H9 (cell line): ENCODE results near the gene TFF2. TPM values are rescaled to one million over a fixed set of nuclear protein-coding genes. Genes with fewer than 3 reads are reported as not detected.

ENCODE experiments used
- DNase-seq: peaks from one replicate; pipeline ENCODE4 v3.0.0-alpha.2; 2017
- H2AFZ ChIP-seq: one replicate; pipeline ENCODE4 v1.6.1; 2013; ENCODE audit warnings: mild to moderate bottlenecking, low read length, control low read depth, moderate library complexity
- H2AK5ac ChIP-seq: 2 replicates; pipeline ENCODE4 v1.6.1; 2013; ENCODE audit warnings: low read length, control low read depth, mixed read lengths; ENCODE audit not compliant: insufficient read length
- H2BK120ac ChIP-seq: one replicate; pipeline ENCODE4 v1.6.1; 2013; ENCODE audit warnings: low read depth, mild to moderate bottlenecking, low read length, control low read depth, inconsistent platforms; ENCODE audit not compliant: poor library complexity, severe bottlenecking
- H2BK12ac ChIP-seq: 2 replicates; pipeline ENCODE4 v1.6.1; 2013; ENCODE audit warnings: low read length, control low read depth, mixed read lengths, low read depth; ENCODE audit not compliant: insufficient read length
- H2BK15ac ChIP-seq: 2 replicates; pipeline ENCODE4 v1.6.1; 2013; ENCODE audit warnings: low read depth, low read length, control low read depth
- H2BK20ac ChIP-seq: one replicate; pipeline ENCODE4 v1.6.1; 2013; ENCODE audit warnings: low read depth, mild to moderate bottlenecking, low read length, control low read depth, inconsistent platforms; ENCODE audit not compliant: poor library complexity, severe bottlenecking
- H2BK5ac ChIP-seq: 2 replicates; pipeline ENCODE4 v1.6.1; 2013; ENCODE audit warnings: low read length, control low read depth, mixed read lengths; ENCODE audit not compliant: insufficient read length
- H3K14ac ChIP-seq: 2 replicates; pipeline ENCODE4 v1.6.1; 2013; ENCODE audit warnings: low read length, control low read depth; ENCODE audit not compliant: insufficient read depth
- H3K18ac ChIP-seq: 2 replicates; pipeline ENCODE4 v1.6.1; 2013; ENCODE audit warnings: low read depth, mild to moderate bottlenecking, mixed read lengths, low read length, control low read depth; ENCODE audit not compliant: insufficient read length
- H3K23ac ChIP-seq: 2 replicates; pipeline ENCODE4 v1.6.1; 2013; ENCODE audit warnings: low read length, control low read depth, mixed read lengths, low read depth; ENCODE audit not compliant: insufficient read length
- H3K23me2 ChIP-seq: 2 replicates; pipeline ENCODE4 v1.6.1; 2013; ENCODE audit warnings: low read depth, mild to moderate bottlenecking, mixed read lengths, low read length, control low read depth; ENCODE audit not compliant: insufficient read length, poor library complexity, severe bottlenecking
- H3K27ac ChIP-seq: 2 replicates; pipeline ENCODE4 v1.5.1; 2013; ENCODE audit warnings: low read length, control low read depth, mixed read lengths, low read depth; ENCODE audit not compliant: insufficient read length
- H3K27me3 ChIP-seq: 2 replicates; pipeline ENCODE4 v1.6.1; 2013; ENCODE audit warnings: low read length, control low read depth, inconsistent platforms; ENCODE audit not compliant: insufficient read depth
- H3K4ac ChIP-seq: 2 replicates; pipeline ENCODE4 v1.6.1; 2013; ENCODE audit warnings: low read depth, mild to moderate bottlenecking, control low read depth, inconsistent platforms, low read length, moderate library complexity
- H3K4me1 ChIP-seq: 2 replicates; pipeline ENCODE4 v1.6.1; 2013; ENCODE audit warnings: low read length, control low read depth, inconsistent platforms; ENCODE audit not compliant: insufficient read depth
- H3K4me2 ChIP-seq: 2 replicates; pipeline ENCODE4 v1.6.1; 2013; ENCODE audit warnings: low read length, control low read depth, mixed read lengths; ENCODE audit not compliant: insufficient read length, insufficient read depth
- H3K56ac ChIP-seq: 2 replicates; pipeline ENCODE4 v1.6.1; 2013; ENCODE audit warnings: low read depth, mild to moderate bottlenecking, mixed read lengths, low read length, control low read depth; ENCODE audit not compliant: insufficient read length
- H3K79me1 ChIP-seq: 2 replicates; pipeline ENCODE4 v1.6.1; 2013; ENCODE audit warnings: low read depth, mild to moderate bottlenecking, moderate library complexity, low read length, control low read depth, inconsistent platforms; ENCODE audit not compliant: insufficient read depth, poor library complexity, severe bottlenecking
- H3K79me2 ChIP-seq: 2 replicates; pipeline ENCODE4 v1.6.1; 2013; ENCODE audit warnings: low read length, control low read depth, inconsistent platforms; ENCODE audit not compliant: insufficient read depth
- H3K9ac ChIP-seq: 2 replicates; pipeline ENCODE4 v1.6.1; 2013; ENCODE audit warnings: low read length, control low read depth, mixed read lengths; ENCODE audit not compliant: insufficient read length; ENCODE audit errors: extremely low read depth
- H3K9me3 ChIP-seq: one replicate; pipeline ENCODE4 v1.6.1; 2013; ENCODE audit warnings: low read depth, low read length, inconsistent platforms; ENCODE audit not compliant: control insufficient read depth
- H3T11ph ChIP-seq: one replicate; pipeline ENCODE4 v1.6.1; 2013; ENCODE audit warnings: mild to moderate bottlenecking, low read length, control low read depth, inconsistent platforms
- H4K20me1 ChIP-seq: one replicate; pipeline ENCODE4 v1.6.1; 2013; ENCODE audit not compliant: control insufficient read depth, insufficient read length, insufficient read depth
- H4K5ac ChIP-seq: 2 replicates; pipeline ENCODE4 v1.6.1; 2013; ENCODE audit warnings: low read depth, mild to moderate bottlenecking, mixed read lengths, low read length, control low read depth; ENCODE audit not compliant: insufficient read length
- H4K8ac ChIP-seq: replicated peaks from 2 replicates; pipeline ENCODE4 v1.6.1; 2013; ENCODE audit warnings: low read length, control low read depth, mixed read lengths, low read depth; ENCODE audit not compliant: insufficient read length
- H4K91ac ChIP-seq: 2 replicates; pipeline ENCODE4 v1.6.1; 2013; ENCODE audit warnings: low read depth, mild to moderate bottlenecking, moderate library complexity, mixed read lengths, low read length, control low read depth; ENCODE audit not compliant: insufficient read length
- H3K27ac Mint-ChIP-seq, 3 experiments: 2 replicates in 2 of 3; 3 replicates in 1 of 3; pipeline ENCODE4 v1.8.0; 2020 to 2021; ENCODE audit warnings: mixed read lengths in 3 of 3, mild to moderate bottlenecking in 1 of 3, moderate library complexity in 1 of 3
- H3K27me3 Mint-ChIP-seq: 2 replicates; pipeline ENCODE4 v1.8.0; 2021; ENCODE audit warnings: low read depth, mild to moderate bottlenecking, moderate library complexity, mixed read lengths
- H3K36me3 Mint-ChIP-seq, 3 experiments: 2 replicates in 2 of 3; 3 replicates in 1 of 3; pipeline ENCODE4 v1.8.0; 2020 to 2021; ENCODE audit warnings: low read depth in 3 of 3, mixed read lengths in 3 of 3; ENCODE audit not compliant: insufficient read depth in 1 of 3
- H3K4me1 Mint-ChIP-seq, 2 experiments: 2 replicates each; pipeline ENCODE4 v1.8.0; 2020; ENCODE audit warnings: mixed read lengths in 2 of 2
- H3K4me3 Mint-ChIP-seq, 2 experiments: 2 replicates in 1 of 2; 3 replicates in 1 of 2; pipeline ENCODE4 v1.8.0; 2020 to 2021; ENCODE audit warnings: mild to moderate bottlenecking in 2 of 2, mixed read lengths in 2 of 2, moderate library complexity in 1 of 2
- H3K9me3 Mint-ChIP-seq, 2 experiments: 2 replicates in 1 of 2; 3 replicates in 1 of 2; pipeline ENCODE4 v1.8.0; 2020; ENCODE audit warnings: mild to moderate bottlenecking in 2 of 2, mixed read lengths in 2 of 2, moderate library complexity in 1 of 2
- WGBS: extraction: QIAGEN DNeasy Blood & Tissue Kit; methylation state at CpG from one replicate; pipeline ENCODE4 v1.1.7; 2013; ENCODE audit warnings: missing lambda C conversion rate, low lambda C conversion rate, mixed read lengths; ENCODE audit not compliant: insufficient read length; ENCODE audit errors: extremely low coverage; 5-methylcytosine and 5-hydroxymethylcytosine counted together
- total RNA-seq: library from RNA; stranded (reverse); gene quantifications from 2 replicates; pipeline ENCODE4 v1.2.1, GENCODE V29; 2021
- TF ChIP-seq, protein P1 (sequence below): fragments of 200-600 bp; sonication (generic); conservative IDR thresholded peaks from 3 replicates; pipeline ENCODE4 v1.8.0; 2021; ENCODE audit warnings: antibody characterized with exemption, mild to moderate bottlenecking

TFF2 gene
- total RNA-seq, 1 experiment from 2014 or later: not detected

DNA sequence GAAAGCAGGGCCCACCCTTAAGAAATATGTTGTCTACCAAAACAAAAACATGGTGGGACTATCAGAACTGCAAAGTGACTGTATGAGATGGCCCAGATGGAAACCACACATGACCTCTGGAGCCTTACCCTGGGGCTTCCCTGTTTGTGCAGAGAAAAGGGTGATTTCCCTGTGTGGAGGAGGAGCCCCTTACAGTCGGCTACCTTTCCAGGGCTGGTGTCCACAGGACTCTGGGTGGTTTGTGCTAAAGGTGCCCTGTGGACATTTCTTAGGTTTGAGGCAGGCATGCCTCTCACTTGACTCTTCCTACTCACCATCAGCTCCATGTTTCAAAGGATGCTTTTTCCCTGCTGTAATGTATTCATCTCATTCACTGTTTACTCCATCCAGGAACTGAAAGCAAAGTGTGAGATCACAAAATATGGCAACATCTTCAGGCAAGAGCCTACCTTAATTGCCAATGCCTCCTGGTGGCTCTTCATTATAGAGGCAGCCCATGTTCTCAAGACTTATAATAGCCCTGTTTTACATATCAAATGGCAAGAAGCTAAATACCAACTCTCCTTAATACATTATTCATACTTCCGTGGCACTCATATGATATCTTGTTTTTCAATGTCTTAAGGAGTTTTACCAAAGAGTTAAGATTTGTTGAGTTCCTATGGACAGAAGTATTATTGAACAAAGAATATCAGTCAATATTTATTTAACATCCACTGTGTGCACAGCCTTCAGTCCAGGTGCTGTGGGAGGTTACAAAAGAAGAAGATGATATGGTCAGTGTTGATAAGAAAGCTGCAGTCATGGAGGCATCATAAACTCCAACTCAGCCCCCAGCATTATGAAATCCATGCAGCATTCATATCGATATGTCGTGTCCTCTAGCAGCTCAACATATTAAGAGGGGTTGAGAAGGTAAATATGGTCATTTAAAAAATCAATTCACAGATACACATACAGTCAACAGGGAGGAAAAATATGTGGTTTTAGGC is 20.1 kb downstream of the TFF2 start:
- no peak overlapping the region for H2BK5ac ChIP-seq
- H3K27me3 Mint-ChIP-seq: peaks cover 13% of the 10 kb centered on the region
- H3K4me2 ChIP-seq: no peak overlapping the region
- H3K79me2 ChIP-seq: no peaks in the 10 kb centered on the region
- H3K18ac ChIP-seq: no peak overlapping the region
- no peak overlapping the region for H3K4me3 Mint-ChIP-seq
- H4K91ac ChIP-seq: no peak overlapping the region
- H2BK120ac ChIP-seq: no peak overlapping the region
- H3K4ac ChIP-seq: no peak overlapping the region
- peaks cover 5% of the 10 kb centered on the region; the same call in 1 of the 2 replicates for H3K4me1 ChIP-seq
- no peaks in the 10 kb centered on the region for H3K27me3 ChIP-seq
- H3K23ac ChIP-seq: no peak overlapping the region
- no peaks in the 10 kb centered on the region for H3K23me2 ChIP-seq
- no peak overlapping the region for H2BK15ac ChIP-seq
- TF ChIP-seq, protein P1, sequence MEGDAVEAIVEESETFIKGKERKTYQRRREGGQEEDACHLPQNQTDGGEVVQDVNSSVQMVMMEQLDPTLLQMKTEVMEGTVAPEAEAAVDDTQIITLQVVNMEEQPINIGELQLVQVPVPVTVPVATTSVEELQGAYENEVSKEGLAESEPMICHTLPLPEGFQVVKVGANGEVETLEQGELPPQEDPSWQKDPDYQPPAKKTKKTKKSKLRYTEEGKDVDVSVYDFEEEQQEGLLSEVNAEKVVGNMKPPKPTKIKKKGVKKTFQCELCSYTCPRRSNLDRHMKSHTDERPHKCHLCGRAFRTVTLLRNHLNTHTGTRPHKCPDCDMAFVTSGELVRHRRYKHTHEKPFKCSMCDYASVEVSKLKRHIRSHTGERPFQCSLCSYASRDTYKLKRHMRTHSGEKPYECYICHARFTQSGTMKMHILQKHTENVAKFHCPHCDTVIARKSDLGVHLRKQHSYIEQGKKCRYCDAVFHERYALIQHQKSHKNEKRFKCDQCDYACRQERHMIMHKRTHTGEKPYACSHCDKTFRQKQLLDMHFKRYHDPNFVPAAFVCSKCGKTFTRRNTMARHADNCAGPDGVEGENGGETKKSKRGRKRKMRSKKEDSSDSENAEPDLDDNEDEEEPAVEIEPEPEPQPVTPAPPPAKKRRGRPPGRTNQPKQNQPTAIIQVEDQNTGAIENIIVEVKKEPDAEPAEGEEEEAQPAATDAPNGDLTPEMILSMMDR: no peak
- H3K9ac ChIP-seq: no peak overlapping the region
- no peak overlapping the region for H3K14ac ChIP-seq
- H4K5ac ChIP-seq: no peak overlapping the region
- H4K8ac ChIP-seq: no peak overlapping the region
- H2AK5ac ChIP-seq: no peak overlapping the region
- H3K56ac ChIP-seq: no peak overlapping the region
- WGBS: no CpG with 5 or more reads among the region's 4 CpGs
- peaks cover 16 to 17% of the 10 kb centered on the region in 2 experiments for H3K4me1 Mint-ChIP-seq
- no peak overlapping the region for H2BK20ac ChIP-seq
- no peaks in the 10 kb centered on the region for H3K79me1 ChIP-seq
- H3K9me3 Mint-ChIP-seq: peaks cover 32 to 33% of the 10 kb centered on the region in 2 experiments
- H3K27ac Mint-ChIP-seq: peak overlapping the region in 1 of 3 experiments; percentile 68; a peak in 2 of 7 replicates
- peaks cover 24 to 39% (median 24%) of the 10 kb centered on the region in 3 experiments for H3K36me3 Mint-ChIP-seq
- H3K9me3 ChIP-seq: peaks cover 23% of the 10 kb centered on the region
- no peak overlapping the region for H2AFZ ChIP-seq
- H4K20me1 ChIP-seq: no peaks in the 10 kb centered on the region
- DNase-seq: no peak
- H3K27ac ChIP-seq: no peak overlapping the region
- no peak overlapping the region for H3T11ph ChIP-seq
- H2BK12ac ChIP-seq: no peak overlapping the region
